Measurements from ENCODE around the gene SLC28A1. TPM values are rescaled to one million over a fixed set of nuclear protein-coding genes. Genes with fewer than 3 reads are reported as not detected.

The SLC28A1 gene
- total and polyA plus RNA-seq, 2 of the 4 experiments (the other 2 are of a cell fraction): not detected

- BruUV-seq (replicated peaks): no TSS peak
- H3K23ac ChIP-seq (ENCODE audit: low read depth, low read length): no peak overlapping the region
- H2AK5ac ChIP-seq (ENCODE audit: low read depth, low read length): no peak overlapping the region
- no peak overlapping the region for H2AK9ac ChIP-seq (replicated peaks; ENCODE audit: low read depth, low read length, poor library complexity)
- TF ChIP-seq SMC3 (IDR thresholded peaks at IDR 0.05; ENCODE audit: low read depth, low read length) (no peak), ELK1 (IDR thresholded peaks at IDR 0.05; ENCODE audit: borderline replicate concordance, low read depth, low read length) (no peak), RAD21 (IDR thresholded peaks at IDR 0.05; ENCODE audit: low read length) (no peak), BHLHE40 (IDR thresholded peaks at IDR 0.05; ENCODE audit: low read depth, low read length) (no peak), CHD1 (IDR thresholded peaks at IDR 0.05; ENCODE audit: low read depth, low read length) (no peak), MAZ (IDR thresholded peaks at IDR 0.05; ENCODE audit: borderline replicate concordance, low read depth, low read length) (no peak), CEBPB (IDR thresholded peaks at IDR 0.05; ENCODE audit: low read depth, low read length) (no peak), MXI1 (IDR thresholded peaks at IDR 0.05; ENCODE audit: borderline replicate concordance, low read depth, low read length) (no peak), RFX5 (IDR thresholded peaks at IDR 0.05; ENCODE audit: low read depth, low read length) (no peak), FOS (IDR thresholded peaks at IDR 0.05; ENCODE audit: low read depth, low read length) (no peak), USF2 (IDR thresholded peaks at IDR 0.05; ENCODE audit: low read depth, low read length) (no peak), CTCF (conservative IDR thresholded peaks at IDR 0.05; ENCODE audit: low read depth, low read length) (no peak), NFE2L2 (IDR thresholded peaks at IDR 0.05; ENCODE audit: low read depth, low read length) (no peak), MAFK (IDR thresholded peaks at IDR 0.05; ENCODE audit: low read depth, low read length) (no peak), POLR2A (IDR thresholded peaks at IDR 0.05; ENCODE audit: low read depth, low read length) (no peak), RCOR1 (IDR thresholded peaks at IDR 0.05; ENCODE audit: insufficient replicate concordance, low read length) (no peak)
- no peaks in the 10 kb centered on the region for H3K27me3 ChIP-seq (ENCODE audit: control insufficient read depth, insufficient read depth, low read length)
- H2BK5ac ChIP-seq (ENCODE audit: low read depth, low read length, poor library complexity, severe bottlenecking): no peak overlapping the region
- no peak overlapping the region for H2BK15ac ChIP-seq (ENCODE audit: low read depth, low read length)
- no peak overlapping the region for H3K4me2 ChIP-seq (ENCODE audit: low read depth, low read length)
- peaks cover 16% of the 10 kb centered on the region for H3K4me1 ChIP-seq (ENCODE audit: control insufficient read depth, insufficient read depth, low read length)
- H2BK20ac ChIP-seq (ENCODE audit: low read depth, low read length): no peak overlapping the region
- dilution Hi-C loops (cut with HindIII; ENCODE audit: low sequenced_read_pairs, unreplicated experiment): no loop called here
- H3K4me3 ChIP-seq (ENCODE audit: insufficient read depth, low read depth, low read length): no peak overlapping the region
- no peak overlapping the region for H4K8ac ChIP-seq (ENCODE audit: low read depth in 2 of 2, low read length in 2 of 2)
- in situ Hi-C loops (cut with MboI; ENCODE audit: low sequenced_read_pairs): no loop called here
- no peaks in the 10 kb centered on the region for H4K20me1 ChIP-seq (ENCODE audit: insufficient read depth, low read length)
- no peak overlapping the region for H3K14ac ChIP-seq (replicated peaks; ENCODE audit: low read depth, low read length)
- H3K56ac ChIP-seq (ENCODE audit: extremely low read depth, insufficient read depth, low read length): no peak overlapping the region
- H3K4ac ChIP-seq (ENCODE audit: low read depth, low read length): no peak overlapping the region
- ATAC-seq (ENCODE audit: low read depth) (no peak), DNase-seq (no peak)
- WGBS, 2 experiments (ENCODE audit: extremely low coverage in 2 of 2, insufficient read length in 1 of 2): 70% methylated on average over 2 of the region's 4 CpGs; no CpG with 5 or more reads in 1 of the 2 experiments
- POLR2A ChIA-PET (ENCODE audit: unreplicated experiment): no interaction called here
- H3K9me3 ChIP-seq (ENCODE audit: control insufficient read depth, insufficient read depth, low read length): no peaks in the 10 kb centered on the region
- no peaks in the 10 kb centered on the region for H3K79me1 ChIP-seq (ENCODE audit: low read depth in 1 of 2, low read length in 2 of 2)
- no peak overlapping the region for H3K9ac ChIP-seq (ENCODE audit: low read depth, low read length)
- H2AFZ ChIP-seq (replicated peaks; ENCODE audit: low read length, poor library complexity): no peak overlapping the region
- no peak overlapping the region for H3K18ac ChIP-seq (ENCODE audit: low read depth, low read length)
- no peak overlapping the region for H3K27ac ChIP-seq (ENCODE audit: insufficient read depth, low read length)
- peaks cover 21% of the 10 kb centered on the region for H3K9me1 ChIP-seq (ENCODE audit: insufficient read depth, low read length)
- H3K36me3 ChIP-seq (ENCODE audit: control insufficient read depth, insufficient read depth, low read length): no peaks in the 10 kb centered on the region
- H4K91ac ChIP-seq (ENCODE audit: insufficient read depth, low read depth, low read length): no peak overlapping the region
- no peak overlapping the region for H2BK120ac ChIP-seq (ENCODE audit: low read depth, low read length)
- CTCF ChIA-PET: no interaction called here
- intact Hi-C loops (cut with micrococcal nuclease): no loop called here
- H4K5ac ChIP-seq (ENCODE audit: low read depth, low read length): no peak overlapping the region
Observed at GRCh38 chr15:84909782-84910181, 25.3 kb downstream of the SLC28A1 start.
